Astrocyte of the cerebellum (primary cell): ENCODE data around the gene SWI5.

ENCODE experiments used
- DNase-seq: peaks from one replicate; pipeline ENCODE4 v3.0.0-alpha.2; 2011; ENCODE audit warnings: low read depth
- H3K4me3 ChIP-seq: 2 replicates; pipeline ENCODE4 v1.5.1; 2011; ENCODE audit warnings: mild to moderate bottlenecking, low read depth, low read length, moderate library complexity
- in situ Hi-C: cut with HindIII; loops from 2 replicates; pipeline ENCODE4 v1.10.0; 2017; ENCODE audit warnings: low sequenced_read_pairs
- TF ChIP-seq, protein P1 (sequence below): IDR thresholded peaks from 2 replicates; pipeline ENCODE4 v1.5.1; 2012; ENCODE audit warnings: low read length, low read depth, moderate library complexity, mild to moderate bottlenecking; ENCODE audit errors: missing control alignments

The SWI5 gene

DNA sequence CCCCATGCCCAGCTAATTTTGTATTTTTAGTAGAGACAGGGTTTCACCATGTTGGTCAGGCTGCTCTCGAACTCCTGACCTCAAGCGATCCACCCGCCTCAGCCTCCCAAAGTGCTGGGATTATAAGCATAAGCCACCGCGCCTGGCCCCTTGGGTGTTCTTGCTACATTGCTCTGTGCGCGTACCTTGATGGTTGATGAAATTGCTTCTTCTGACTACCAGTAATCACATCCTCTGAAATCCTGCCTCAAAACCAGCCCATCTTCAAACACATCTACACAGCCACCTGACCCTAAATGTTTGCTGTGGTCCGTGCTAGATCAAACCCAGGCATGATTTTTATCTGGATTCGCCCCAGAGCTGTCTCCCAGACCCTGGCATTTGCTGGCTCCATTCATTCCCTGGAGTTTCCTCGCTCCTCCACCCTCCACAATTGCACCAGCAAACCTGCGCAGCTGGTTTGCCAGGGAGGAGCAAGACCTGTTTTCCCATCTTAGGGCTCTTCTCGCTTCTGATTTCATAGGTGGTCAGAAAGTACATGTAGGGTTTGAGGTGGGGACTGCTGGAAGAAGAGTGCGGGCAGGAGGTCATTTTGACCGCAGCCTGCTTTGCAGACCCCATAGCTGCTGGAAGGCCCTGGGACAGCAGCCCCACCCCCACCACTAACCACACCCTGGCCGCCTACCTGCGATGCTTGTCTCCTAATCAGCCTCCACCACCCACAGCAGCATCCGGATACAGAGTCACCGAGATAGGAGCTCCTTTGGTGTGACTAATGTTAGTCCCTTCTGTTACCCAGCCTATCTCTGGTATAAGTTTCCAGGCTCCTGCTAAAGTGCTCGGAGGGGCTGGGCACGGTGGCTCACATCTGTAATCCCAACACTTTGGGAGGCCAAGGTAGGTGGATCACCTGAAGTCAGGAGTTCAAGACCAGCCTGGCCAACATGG, 22.7 kb downstream of the SWI5 start:
- TF ChIP-seq, protein P1, sequence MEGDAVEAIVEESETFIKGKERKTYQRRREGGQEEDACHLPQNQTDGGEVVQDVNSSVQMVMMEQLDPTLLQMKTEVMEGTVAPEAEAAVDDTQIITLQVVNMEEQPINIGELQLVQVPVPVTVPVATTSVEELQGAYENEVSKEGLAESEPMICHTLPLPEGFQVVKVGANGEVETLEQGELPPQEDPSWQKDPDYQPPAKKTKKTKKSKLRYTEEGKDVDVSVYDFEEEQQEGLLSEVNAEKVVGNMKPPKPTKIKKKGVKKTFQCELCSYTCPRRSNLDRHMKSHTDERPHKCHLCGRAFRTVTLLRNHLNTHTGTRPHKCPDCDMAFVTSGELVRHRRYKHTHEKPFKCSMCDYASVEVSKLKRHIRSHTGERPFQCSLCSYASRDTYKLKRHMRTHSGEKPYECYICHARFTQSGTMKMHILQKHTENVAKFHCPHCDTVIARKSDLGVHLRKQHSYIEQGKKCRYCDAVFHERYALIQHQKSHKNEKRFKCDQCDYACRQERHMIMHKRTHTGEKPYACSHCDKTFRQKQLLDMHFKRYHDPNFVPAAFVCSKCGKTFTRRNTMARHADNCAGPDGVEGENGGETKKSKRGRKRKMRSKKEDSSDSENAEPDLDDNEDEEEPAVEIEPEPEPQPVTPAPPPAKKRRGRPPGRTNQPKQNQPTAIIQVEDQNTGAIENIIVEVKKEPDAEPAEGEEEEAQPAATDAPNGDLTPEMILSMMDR, result no peak
- no peak for DNase-seq
- no peak overlapping the region for H3K4me3 ChIP-seq
- in situ Hi-C loops, result no loop called here

DNA sequence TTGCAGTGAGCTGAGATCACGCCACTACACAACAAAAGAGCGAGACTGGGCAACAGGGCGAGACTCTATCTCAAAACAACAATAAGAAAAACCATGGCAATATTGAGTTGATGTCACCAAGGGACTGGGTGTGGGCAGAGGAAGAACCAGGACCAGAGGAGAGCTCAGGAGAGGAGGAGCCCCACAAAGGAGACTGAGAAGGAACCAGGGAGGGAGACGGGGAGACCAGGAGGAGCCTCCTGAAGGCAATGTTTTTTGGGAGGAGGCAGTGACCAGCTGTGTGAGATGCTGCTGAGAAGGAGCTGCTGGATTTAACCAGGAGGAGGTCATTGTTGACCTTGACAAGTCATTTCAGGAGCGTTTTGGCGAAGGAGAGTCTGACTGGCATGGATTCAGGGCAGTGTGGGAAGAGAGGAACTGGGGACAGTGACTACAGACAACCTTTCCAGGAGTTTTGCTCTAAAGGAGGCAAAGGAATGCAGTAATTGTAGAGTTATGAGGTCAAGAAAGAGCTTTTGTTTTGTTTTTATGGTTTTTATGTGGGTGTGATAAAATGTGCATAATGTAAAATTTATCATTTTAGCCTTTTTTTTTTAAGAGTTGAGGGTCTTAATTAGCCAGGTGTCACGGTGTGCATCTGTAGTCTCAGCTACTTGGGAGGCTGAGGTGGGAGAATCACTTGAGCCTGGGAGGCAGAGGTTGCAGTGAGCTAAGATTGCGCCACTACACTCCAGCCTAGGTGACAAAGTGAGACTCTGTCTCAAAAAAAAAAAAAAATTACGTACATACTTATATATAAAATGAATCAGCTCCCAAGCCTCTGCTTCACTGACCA, 28.3 kb downstream of the SWI5 start:
- H3K4me3 ChIP-seq, result no peak overlapping the region
- DNase-seq, result no peak
- TF ChIP-seq, protein P1, result no peak
- in situ Hi-C loops, result no loop called here

DNA sequence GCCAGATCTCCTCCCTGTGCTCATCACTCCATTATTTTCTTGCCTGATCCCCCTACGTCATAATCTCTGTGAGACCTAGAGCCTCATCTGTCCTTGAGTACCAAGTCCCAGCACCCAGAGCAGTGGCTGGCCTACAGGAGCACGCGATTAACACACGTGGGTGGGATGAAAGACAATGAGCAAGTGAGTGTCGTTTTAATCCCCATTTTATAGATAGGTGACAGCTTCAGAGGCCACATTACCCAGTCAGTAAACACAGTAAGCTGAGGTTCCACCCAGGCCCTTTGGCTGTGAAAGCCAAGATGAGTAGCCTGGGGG, 28.9 kb downstream of the SWI5 start:
- DNase-seq, result no peak
- H3K4me3 ChIP-seq, result no peak overlapping the region
- TF ChIP-seq, protein P1, result no peak
- in situ Hi-C loops, result no loop called here

DNA sequence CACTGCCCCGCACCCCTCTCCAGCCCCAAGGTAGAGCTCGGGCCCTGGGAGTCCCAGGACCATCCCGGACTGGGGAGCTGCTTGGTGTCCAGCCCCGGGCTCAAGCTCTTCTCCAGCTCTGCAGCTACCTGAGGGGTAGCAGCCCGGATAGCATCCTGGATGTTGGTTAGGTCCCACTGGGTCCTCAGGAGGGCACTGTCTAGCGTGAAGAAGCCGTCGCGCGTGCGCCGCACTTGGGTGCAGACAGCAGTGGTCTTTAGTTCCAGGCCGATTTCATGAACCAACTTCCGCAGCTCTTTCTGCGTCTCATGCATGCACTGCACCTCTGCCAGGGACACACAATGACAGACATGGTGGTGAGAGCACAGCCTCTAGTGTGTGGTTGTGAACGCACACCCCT, 33.5 kb downstream of the SWI5 start:
- H3K4me3 ChIP-seq, result no peak overlapping the region
- in situ Hi-C loops, result no loop called here
- DNase-seq, result no peak
- TF ChIP-seq, protein P1, result no peak

DNA sequence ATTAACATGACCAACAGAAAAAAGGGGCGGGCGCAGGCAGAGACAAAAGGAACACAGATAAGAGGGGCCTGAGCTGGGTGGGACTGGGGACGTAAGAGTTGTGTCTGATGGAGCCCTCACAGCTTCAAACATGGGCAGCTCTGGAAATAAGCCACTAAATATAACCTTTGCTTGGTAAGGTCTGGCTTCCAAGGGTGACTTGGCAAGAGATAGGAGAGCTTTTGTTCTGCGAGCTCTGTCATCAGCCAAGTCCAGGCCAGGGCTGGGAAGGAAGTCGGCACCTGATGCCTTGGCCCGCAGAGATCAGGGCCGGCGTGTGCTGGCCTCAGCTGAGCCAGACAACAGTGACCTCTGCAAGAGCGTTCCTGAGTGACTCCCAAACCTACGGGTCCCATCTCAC, 34.4 kb downstream of the SWI5 start:
- no peak for DNase-seq

DNA sequence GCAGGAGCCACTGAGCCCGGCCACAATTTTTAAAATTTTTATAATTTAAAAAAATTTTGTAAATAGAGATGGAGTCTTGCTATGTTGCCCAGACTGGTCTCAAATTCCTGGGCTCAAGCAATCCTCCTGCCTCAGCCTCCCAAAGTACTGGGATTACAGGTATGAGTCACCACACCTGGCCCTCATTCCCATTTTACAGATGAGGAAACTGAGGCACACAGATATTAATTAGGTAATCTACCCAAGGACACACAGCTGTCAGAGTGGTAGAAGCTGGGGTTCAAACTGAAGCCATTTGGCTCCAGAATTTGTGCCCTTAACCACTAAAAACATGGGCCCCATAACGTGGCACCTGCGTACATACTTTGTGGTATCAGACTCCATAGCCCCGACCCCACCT, 38.6 kb downstream of the SWI5 start:
- in situ Hi-C loops, result no loop called here
- DNase-seq, result no peak
- TF ChIP-seq, protein P1, result no peak
- H3K4me3 ChIP-seq, result no peak overlapping the region

More for the DNA sequence above, 34.4 kb downstream of the SWI5 start:
- TF ChIP-seq, protein P1, result no peak
- in situ Hi-C loops, result no loop called here
- H3K4me3 ChIP-seq, result no peak overlapping the region
